Measurements from ENCODE around the gene AMBP.

Gene AMBP

GRCh38 chr9:114109124-114109523 lies 31.0 kb upstream of the AMBP start:
- Histone ChIP-seq H2AFZ (ENCODE audit: low read length) (no peak overlapping the region), H3K4me1 (ENCODE audit: insufficient read depth, low read length, poor library complexity, severe bottlenecking) (no peaks in the 10 kb centered on the region), H3K27me3 (ENCODE audit: insufficient read depth, low read length, poor library complexity, severe bottlenecking) (no peaks in the 10 kb centered on the region), H3K9me2 (replicated peaks; ENCODE audit: low read depth, low read length) (no peaks in the 10 kb centered on the region), H3K4me2 (ENCODE audit: low read depth, low read length, poor library complexity, severe bottlenecking) (no peak overlapping the region), H3K9ac (ENCODE audit: low read depth, low read length, poor library complexity, severe bottlenecking) (no peak overlapping the region), H4K20me1 (ENCODE audit: insufficient read depth, low read length, poor library complexity, severe bottlenecking) (no peaks in the 10 kb centered on the region), H3K79me2 (ENCODE audit: insufficient read depth, low read length) (no peaks in the 10 kb centered on the region), H3K4me3 (ENCODE audit: low read length, poor library complexity, severe bottlenecking) (no peak overlapping the region), H3F3A (ENCODE audit: low read depth) (no peaks in the 10 kb centered on the region), H3K9me3 (ENCODE audit: insufficient read depth, low read depth, low read length) (no peaks in the 10 kb centered on the region), H3K36me3 (ENCODE audit: insufficient read depth, low read length) (no peaks in the 10 kb centered on the region)
- TF ChIP-seq, protein P1, sequence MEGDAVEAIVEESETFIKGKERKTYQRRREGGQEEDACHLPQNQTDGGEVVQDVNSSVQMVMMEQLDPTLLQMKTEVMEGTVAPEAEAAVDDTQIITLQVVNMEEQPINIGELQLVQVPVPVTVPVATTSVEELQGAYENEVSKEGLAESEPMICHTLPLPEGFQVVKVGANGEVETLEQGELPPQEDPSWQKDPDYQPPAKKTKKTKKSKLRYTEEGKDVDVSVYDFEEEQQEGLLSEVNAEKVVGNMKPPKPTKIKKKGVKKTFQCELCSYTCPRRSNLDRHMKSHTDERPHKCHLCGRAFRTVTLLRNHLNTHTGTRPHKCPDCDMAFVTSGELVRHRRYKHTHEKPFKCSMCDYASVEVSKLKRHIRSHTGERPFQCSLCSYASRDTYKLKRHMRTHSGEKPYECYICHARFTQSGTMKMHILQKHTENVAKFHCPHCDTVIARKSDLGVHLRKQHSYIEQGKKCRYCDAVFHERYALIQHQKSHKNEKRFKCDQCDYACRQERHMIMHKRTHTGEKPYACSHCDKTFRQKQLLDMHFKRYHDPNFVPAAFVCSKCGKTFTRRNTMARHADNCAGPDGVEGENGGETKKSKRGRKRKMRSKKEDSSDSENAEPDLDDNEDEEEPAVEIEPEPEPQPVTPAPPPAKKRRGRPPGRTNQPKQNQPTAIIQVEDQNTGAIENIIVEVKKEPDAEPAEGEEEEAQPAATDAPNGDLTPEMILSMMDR (conservative IDR thresholded peaks at IDR 0.05; ENCODE audit: low read length) = no peak
- TF ChIP-seq EZH2phosphoT487 (IDR thresholded peaks at IDR 0.05; ENCODE audit: borderline replicate concordance) = no peak

DNA sequence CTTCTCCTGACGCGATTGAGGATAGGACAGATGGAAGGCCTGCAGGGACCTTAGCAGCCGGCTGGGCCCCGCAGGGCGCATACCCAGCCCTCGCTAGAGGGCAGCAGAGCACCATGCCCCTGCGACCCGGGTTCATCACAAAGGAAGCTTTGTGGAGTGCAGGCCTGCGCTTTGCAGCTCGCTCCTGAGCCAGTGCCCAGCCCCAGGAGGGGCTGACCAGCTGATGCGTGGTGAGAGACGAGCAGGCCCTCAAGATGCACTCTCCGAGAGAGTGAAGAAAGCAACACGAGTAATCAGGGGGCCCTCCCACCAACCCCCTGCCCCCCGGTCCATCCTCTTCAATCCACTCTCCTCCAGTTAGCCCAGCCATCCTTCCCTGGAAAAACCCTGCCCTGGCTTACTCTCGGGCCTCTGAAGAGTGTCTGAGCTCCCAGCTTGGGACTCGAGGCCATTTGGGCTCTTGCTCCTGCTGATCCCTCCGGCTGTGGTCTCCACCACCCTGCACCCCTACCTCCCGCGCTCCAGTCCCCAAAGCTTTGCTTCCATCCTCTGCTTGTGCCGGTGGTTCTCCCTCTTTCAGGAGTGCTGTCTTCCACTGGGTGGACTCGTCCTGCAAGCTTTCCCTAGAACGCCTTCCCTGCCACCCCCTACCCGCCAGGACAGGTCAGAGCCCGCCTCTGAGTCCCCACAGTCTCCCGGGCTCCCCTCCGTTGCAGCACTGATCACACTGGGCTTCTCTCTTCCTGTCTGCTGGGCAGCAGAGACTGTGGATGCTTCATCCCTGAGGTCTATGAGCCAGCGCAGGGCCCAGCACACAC lies 30.1 kb upstream of the AMBP start:
- H4K20me1 ChIP-seq (ENCODE audit: insufficient read depth, low read length, poor library complexity, severe bottlenecking) = no peaks in the 10 kb centered on the region
- H3K4me1 ChIP-seq (ENCODE audit: insufficient read depth, low read length, poor library complexity, severe bottlenecking) = no peaks in the 10 kb centered on the region
- no peaks in the 10 kb centered on the region for H3F3A ChIP-seq (ENCODE audit: low read depth)
- H3K36me3 ChIP-seq (ENCODE audit: insufficient read depth, low read length) = no peaks in the 10 kb centered on the region
- H3K79me2 ChIP-seq (ENCODE audit: insufficient read depth, low read length) = no peaks in the 10 kb centered on the region
- no peak overlapping the region for H3K4me3 ChIP-seq (ENCODE audit: low read length, poor library complexity, severe bottlenecking)
- no peaks in the 10 kb centered on the region for H3K9me3 ChIP-seq (ENCODE audit: insufficient read depth, low read depth, low read length)
- no peak for TF ChIP-seq EZH2phosphoT487 (IDR thresholded peaks at IDR 0.05; ENCODE audit: borderline replicate concordance)
- TF ChIP-seq, protein P1 (conservative IDR thresholded peaks at IDR 0.05; ENCODE audit: low read length) = peak; percentile 93
- H3K4me2 ChIP-seq (ENCODE audit: low read depth, low read length, poor library complexity, severe bottlenecking) = no peak overlapping the region
- no peaks in the 10 kb centered on the region for H3K9me2 ChIP-seq (replicated peaks; ENCODE audit: low read depth, low read length)
- no peak overlapping the region for H2AFZ ChIP-seq (ENCODE audit: low read length)
- H3K9ac ChIP-seq (ENCODE audit: low read depth, low read length, poor library complexity, severe bottlenecking) = no peak overlapping the region
- H3K27me3 ChIP-seq (ENCODE audit: insufficient read depth, low read length, poor library complexity, severe bottlenecking) = no peaks in the 10 kb centered on the region

DNA sequence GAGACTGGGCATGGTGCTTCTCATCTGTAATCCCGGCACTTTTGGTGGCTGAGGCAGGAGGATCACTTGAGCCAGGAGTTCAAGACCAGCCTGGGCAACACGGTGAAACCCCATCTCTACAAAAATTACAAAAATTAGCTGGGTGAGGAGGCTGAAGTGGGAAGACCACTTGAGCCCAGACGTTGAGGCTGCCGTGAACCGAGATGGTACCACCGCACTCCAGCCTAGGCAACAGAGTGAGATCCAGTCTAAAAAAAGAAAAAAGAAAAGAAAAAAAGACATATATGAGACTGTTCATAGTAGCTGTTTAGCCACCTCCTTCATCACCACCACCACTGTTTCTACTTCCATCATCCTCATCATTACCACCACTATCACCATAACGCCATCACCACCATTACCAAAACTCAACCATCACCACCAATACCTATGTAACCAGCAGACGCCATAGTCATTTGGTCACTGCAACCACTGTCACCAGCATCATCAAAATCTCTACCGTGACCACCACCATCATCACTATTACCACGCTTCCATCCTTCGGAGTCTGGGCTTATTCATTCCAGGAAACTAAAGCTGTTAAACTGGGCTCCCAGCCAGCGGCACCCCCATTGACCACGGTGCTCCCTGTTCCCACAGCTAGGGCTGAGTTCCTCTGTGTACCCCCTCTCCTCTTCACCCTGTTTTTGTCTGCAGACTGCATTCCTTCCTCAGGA lies 29.3 kb upstream of the AMBP start:
- H3K9me3 ChIP-seq (ENCODE audit: insufficient read depth, low read depth, low read length) = no peaks in the 10 kb centered on the region
- H3K36me3 ChIP-seq (ENCODE audit: insufficient read depth, low read length) = no peaks in the 10 kb centered on the region
- H4K20me1 ChIP-seq (ENCODE audit: insufficient read depth, low read length, poor library complexity, severe bottlenecking) = no peaks in the 10 kb centered on the region
- H3K27me3 ChIP-seq (ENCODE audit: insufficient read depth, low read length, poor library complexity, severe bottlenecking) = no peaks in the 10 kb centered on the region
- no peaks in the 10 kb centered on the region for H3F3A ChIP-seq (ENCODE audit: low read depth)
- no peak overlapping the region for H3K9ac ChIP-seq (ENCODE audit: low read depth, low read length, poor library complexity, severe bottlenecking)
- no peak overlapping the region for H3K4me2 ChIP-seq (ENCODE audit: low read depth, low read length, poor library complexity, severe bottlenecking)
- no peaks in the 10 kb centered on the region for H3K79me2 ChIP-seq (ENCODE audit: insufficient read depth, low read length)
- H3K4me3 ChIP-seq (ENCODE audit: low read length, poor library complexity, severe bottlenecking) = no peak overlapping the region
- no peak overlapping the region for H2AFZ ChIP-seq (ENCODE audit: low read length)
- no peaks in the 10 kb centered on the region for H3K9me2 ChIP-seq (replicated peaks; ENCODE audit: low read depth, low read length)
- H3K4me1 ChIP-seq (ENCODE audit: insufficient read depth, low read length, poor library complexity, severe bottlenecking) = no peaks in the 10 kb centered on the region
- no peak for TF ChIP-seq EZH2phosphoT487 (IDR thresholded peaks at IDR 0.05; ENCODE audit: borderline replicate concordance)
- TF ChIP-seq, protein P1 (conservative IDR thresholded peaks at IDR 0.05; ENCODE audit: low read length) = no peak
